ENCODE measurements around the gene HFE. TPM values are rescaled to one million over a fixed set of nuclear protein-coding genes. Genes with fewer than 3 reads are reported as not detected.
"Not testable (repeated sequence)": the region's sequence is repeated elsewhere in the genome, so short reads cannot be mapped to it uniquely, and the experiment has no call there.

The HFE gene
- total RNA-seq, 2 donors from 2014 or later: 3.1 to 6.4 TPM

DNA sequence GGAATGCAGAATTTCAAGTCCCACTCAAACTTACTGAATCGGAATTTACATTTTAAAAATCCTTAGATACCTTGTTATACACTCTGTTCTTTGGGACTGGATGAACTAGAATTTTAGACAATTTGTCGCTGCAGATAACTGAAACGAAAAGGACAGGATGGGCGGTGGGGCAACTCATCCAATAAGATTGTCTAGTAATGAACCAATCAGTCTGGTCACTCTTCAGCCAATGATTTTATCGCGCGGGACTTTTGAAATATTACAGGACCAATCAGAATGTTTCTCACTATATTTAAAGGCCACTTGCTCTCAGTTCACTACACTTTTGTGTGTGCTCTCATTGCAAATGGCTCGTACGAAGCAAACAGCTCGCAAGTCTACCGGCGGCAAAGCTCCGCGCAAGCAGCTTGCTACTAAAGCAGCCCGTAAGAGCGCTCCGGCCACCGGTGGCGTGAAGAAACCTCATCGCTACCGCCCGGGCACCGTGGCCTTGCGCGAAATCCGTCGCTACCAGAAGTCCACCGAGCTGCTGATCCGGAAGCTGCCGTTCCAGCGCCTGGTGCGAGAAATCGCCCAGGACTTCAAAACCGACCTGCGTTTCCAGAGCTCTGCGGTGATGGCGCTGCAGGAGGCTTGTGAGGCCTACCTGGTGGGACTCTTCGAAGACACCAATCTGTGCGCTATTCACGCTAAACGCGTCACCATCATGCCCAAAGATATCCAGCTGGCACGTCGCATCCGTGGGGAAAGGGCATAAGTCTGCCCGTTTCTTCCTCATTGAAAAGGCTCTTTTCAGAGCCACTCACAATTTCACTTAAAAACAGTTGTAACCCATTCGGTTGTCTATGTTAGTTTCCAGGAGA lies 41.9 kb upstream of the HFE start:
- Histone ChIP-seq H3K4me1 (peaks cover 0 to 21% of the 10 kb centered on the region in 2 donors), H3K9me3 (no peaks in the 10 kb centered on the region), H3K27ac (peak overlapping the region; percentile 91 to 95), H3K4me3 (peak overlapping the region; percentile 43 to 58), H3K36me3 (no peaks in the 10 kb centered on the region), H3K27me3 (no peaks in the 10 kb centered on the region)
- no peak for TF ChIP-seq CTCF (IDR thresholded peaks at IDR 0.05)
- DNase-seq (ENCODE audit: low spot score): peak; percentile 86

DNA sequence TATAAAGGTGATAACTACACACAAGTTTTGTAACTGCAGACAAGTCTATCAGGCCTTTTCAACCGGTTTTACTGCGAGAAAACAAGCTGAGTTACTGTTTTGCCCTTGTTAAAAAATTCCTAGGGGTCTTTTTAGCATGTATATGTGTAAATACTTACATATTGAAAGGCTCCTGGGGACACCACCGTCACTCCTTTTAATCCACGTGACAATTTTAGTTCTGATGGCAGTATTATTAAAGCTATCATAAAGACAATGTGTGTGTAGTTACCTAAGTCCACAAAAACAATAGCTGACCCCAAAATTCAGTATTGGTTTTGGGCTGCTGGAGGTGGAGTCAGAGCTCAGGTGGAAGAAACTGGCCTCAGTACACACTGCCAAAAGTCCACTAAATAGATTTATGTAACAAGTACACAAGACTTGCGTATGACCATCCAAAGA lies 41.3 kb upstream of the HFE start:
- peaks cover 0 to 21% of the 10 kb centered on the region in 2 donors for H3K4me1 ChIP-seq
- no peaks in the 10 kb centered on the region for H3K36me3 ChIP-seq
- DNase-seq (ENCODE audit: low spot score): no peak
- no peak overlapping the region for H3K27ac ChIP-seq
- no peak for TF ChIP-seq CTCF (IDR thresholded peaks at IDR 0.05)
- H3K4me3 ChIP-seq: no peak overlapping the region
- H3K9me3 ChIP-seq: no peaks in the 10 kb centered on the region
- H3K27me3 ChIP-seq: no peaks in the 10 kb centered on the region

- H3K4me1 ChIP-seq: peaks cover 0 to 21% of the 10 kb centered on the region in 2 donors
- DNase-seq (ENCODE audit: low spot score); H3K27ac ChIP-seq; H3K9me3 ChIP-seq; H3K27me3 ChIP-seq; H3K36me3 ChIP-seq; H3K4me3 ChIP-seq: not testable (repeated sequence)
Observed at GRCh38 chr6:26047329-26047728, 39.9 kb upstream of the HFE start.

GRCh38 chr6:26048590-26048989 lies 38.6 kb upstream of the HFE start:
- no peaks in the 10 kb centered on the region for H3K9me3 ChIP-seq
- H3K36me3 ChIP-seq: no peaks in the 10 kb centered on the region
- peaks cover 0 to 15% of the 10 kb centered on the region in 2 donors for H3K4me1 ChIP-seq
- TF ChIP-seq CTCF (IDR thresholded peaks at IDR 0.05): no peak
- no peak overlapping the region for H3K27ac ChIP-seq
- no peak overlapping the region for H3K4me3 ChIP-seq
- no peaks in the 10 kb centered on the region for H3K27me3 ChIP-seq
- DNase-seq (ENCODE audit: low spot score): no peak

GRCh38 chr6:26051665-26052310 lies 35.4 kb upstream of the HFE start:
- no peak for DNase-seq (ENCODE audit: low spot score)
- Histone ChIP-seq H3K27ac (no peak overlapping the region), H3K27me3 (no peaks in the 10 kb centered on the region), H3K4me3 (no peak overlapping the region), H3K9me3 (no peaks in the 10 kb centered on the region), H3K36me3 (no peaks in the 10 kb centered on the region), H3K4me1 (peaks cover 0 to 11% of the 10 kb centered on the region in 2 donors)
- TF ChIP-seq CTCF (IDR thresholded peaks at IDR 0.05): no peak

GRCh38 chr6:26052762-26053250 lies 34.4 kb upstream of the HFE start:
- not testable (repeated sequence) for H3K27me3 ChIP-seq; H3K9me3 ChIP-seq; H3K36me3 ChIP-seq; H3K4me3 ChIP-seq; H3K27ac ChIP-seq; DNase-seq (ENCODE audit: low spot score)
- peaks cover 0 to 11% of the 10 kb centered on the region in 2 donors for H3K4me1 ChIP-seq

Measured in right atrium auricular region (tissue), 2 donors.